Dermis blood vessel endothelial cell (primary cell): ENCODE results near the gene CBY2. TPM values are rescaled to one million over a fixed set of nuclear protein-coding genes. Genes with fewer than 3 reads are reported as not detected.
"Not testable (repeated sequence)": the region's sequence is repeated elsewhere in the genome, so short reads cannot be mapped to it uniquely, and the experiment has no call there.

ENCODE experiments used
- DNase-seq: peaks from one replicate; pipeline ENCODE4 v3.0.0; 2010
- total RNA-seq: library from RNA; depleted of rRNA; stranded (reverse); fragments of >200 nt; gene quantifications from 2 replicates; pipeline ENCODE4 v1.2.3, GENCODE V29; 2014

Gene CBY2
- total RNA-seq: not detected in 2 replicates

DNA sequence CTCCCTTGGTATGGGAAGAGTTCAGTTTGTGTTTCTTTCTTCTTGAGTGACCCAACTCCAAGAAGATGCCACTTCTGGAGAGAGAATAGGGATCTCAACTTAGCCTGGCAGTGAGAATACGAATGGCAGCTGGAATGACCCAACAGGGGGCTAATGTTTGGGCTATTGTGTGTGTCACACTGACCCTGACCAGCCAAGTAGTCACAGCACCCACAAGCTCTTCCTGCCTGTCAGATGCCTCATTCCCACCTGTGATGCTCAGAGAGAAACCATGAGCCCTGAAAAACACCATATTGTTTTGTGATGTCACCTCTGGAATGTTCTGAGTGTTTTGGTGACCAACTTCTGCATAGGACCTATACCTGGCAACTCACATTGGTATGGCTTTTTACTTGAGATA is at the start of gene CBY2:
CBY2 (plus strand) TSS at position 233 of the 400 bp plus-strand sequence; CDS start at position 304, 71 bp downstream.
- DNase-seq: no peak

- no peak for DNase-seq
These were observed 47.3 kb upstream of the CBY2 start for GRCh38 chr13:45654633-45655349.

DNA sequence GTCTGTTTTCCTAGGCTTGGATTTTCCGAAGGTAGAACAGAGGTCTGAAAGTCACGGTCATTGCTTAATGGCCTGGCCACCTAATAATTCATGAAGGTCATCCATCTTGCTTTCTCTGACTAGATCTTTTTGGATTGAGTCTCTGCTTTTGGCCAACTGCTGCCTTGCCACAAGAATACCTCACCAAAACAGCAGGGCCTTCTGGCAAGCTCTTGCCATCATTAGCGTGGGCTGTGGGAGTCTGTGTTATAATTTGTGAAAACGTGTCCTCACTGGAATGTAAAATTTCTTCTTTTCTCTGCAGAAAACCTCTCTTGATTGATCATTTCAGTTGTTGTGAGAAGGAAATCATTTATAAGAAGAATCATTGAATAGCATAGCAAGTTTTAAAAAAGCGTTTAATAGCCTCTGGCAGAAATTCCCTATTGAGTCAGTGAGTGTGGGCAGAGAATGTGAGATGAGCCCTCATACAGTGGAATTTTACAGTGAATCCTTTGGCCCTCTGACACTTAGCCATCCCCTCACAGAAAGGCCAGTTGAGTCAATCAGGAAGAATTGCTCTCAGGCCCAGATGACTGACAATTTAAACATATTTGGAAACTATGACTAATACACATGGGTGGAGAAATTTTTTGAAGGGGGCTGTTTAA is 43.4 kb upstream of the CBY2 start:
- DNase-seq: no peak

GRCh38 chr13:45659536-45659935 is 42.6 kb upstream of the CBY2 start:
- DNase-seq: no peak

- not testable (repeated sequence) for DNase-seq
These were observed 41.7 kb upstream of the CBY2 start for GRCh38 chr13:45660458-45660857.

DNA sequence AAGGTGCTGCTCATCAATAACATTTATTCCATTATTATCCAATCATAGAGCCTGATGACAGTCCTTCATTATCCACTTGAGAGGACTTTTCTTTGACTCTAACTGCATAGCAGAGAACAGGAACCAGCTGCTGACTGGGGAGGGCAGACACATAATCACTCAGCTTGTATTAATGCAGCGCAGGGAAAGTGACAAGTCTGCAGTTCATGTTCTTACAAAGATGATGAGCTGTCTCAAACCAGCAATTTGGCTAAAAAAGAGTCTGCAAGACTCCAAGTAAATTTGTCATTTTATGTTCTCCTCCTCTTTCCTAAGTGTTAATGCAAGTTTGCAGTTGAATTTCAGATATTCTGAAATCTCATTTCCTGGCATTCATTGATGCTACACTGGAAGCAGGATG is 40.0 kb upstream of the CBY2 start:
- DNase-seq: no peak

DNA sequence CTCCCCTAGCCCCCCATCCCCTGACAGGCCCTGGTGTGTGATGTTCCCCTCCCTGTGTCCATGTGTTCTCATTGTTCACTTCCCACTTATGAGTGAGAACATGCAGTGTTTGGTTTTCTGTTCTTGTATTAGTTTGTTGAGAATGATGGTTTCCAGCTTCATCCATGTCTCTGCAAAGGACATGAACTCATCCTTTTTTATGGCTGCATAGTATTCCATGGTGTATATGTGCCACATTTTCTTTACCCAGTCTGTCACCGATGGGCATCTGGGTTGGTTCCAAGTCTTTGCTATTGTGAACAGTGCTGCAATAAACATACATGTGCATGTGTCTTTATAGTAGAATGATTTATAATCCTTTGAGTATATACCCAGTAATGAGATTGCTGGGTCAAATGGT is 39.2 kb upstream of the CBY2 start:
- not testable (repeated sequence) for DNase-seq

DNA sequence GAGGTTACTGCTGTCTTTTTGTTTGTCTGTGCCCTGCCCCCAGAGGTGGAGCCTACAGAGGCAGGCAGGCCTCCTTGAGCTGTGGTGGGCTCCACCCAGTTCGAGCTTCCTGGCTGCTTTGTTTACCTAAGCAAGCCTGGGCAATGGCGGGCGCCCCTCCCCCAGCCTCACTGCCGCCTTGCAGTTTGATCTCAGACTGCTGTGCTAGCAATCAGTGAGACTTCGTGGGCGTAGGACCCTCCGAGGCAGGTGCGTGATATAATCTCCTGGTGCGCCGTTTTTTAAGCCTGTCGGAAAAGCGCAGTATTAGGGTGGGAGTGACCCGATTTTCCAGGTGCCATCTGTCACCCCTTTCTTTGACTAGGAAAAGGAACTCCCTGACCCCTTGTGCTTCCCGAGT is 32.5 kb upstream of the CBY2 start:
- DNase-seq: not testable (repeated sequence)

DNA sequence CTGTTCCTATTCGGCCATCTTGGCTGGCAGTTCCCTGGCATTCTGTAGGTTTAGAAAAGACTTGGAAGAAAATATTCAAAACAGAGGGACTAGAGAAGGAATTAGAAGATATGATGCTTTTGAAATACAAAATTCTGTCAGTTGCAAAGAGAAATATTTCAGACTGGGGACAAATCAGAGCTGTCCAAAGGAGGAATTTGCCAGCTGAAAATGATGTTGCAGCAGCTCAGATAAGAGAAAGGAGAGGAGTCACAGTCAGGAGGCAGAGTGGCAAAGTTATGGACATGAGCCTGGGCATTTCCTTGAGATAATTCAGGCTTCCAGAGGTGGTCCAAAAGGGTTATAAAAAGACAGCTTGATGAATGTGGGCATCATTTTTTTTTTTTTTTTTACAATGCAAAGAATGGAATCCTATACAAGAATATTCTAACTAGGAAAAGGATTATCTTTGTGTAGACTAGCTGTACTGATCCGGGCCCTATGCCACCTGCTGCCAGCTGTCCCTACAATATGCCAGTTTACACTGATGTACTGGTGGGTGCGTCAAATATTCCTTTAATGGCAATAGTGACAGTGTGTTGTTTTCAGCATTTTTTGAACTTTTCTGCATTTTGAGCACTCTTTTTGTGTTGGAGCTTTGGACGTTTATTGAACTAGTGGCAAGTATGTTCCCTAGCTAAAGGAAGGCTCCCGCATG is 31.8 kb upstream of the CBY2 start:
- DNase-seq: no peak

GRCh38 chr13:45674908-45675307 is 27.2 kb upstream of the CBY2 start:
- peak; percentile 17 for DNase-seq

GRCh38 chr13:45678282-45678681 is 23.8 kb upstream of the CBY2 start:
- no peak for DNase-seq

DNA sequence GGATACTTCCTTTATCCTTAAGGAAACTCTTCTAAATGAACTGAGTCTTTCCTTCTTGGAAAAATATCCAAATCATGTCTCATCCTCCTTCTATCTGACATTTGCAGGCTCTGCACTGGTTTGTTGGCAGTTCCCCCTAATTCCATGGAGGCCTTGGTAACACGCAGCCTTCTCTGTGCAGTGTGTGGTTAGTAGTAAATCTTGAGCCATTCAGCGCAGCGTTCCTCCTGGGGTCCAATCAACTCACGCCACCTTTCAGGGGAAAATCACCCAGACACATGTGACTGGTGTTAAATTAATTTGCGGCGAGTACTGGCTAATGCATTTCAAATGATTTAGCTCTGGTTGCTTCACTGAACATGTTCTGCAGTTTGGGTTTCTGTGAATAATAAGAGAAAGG is 21.0 kb upstream of the CBY2 start:
- no peak for DNase-seq

DNA sequence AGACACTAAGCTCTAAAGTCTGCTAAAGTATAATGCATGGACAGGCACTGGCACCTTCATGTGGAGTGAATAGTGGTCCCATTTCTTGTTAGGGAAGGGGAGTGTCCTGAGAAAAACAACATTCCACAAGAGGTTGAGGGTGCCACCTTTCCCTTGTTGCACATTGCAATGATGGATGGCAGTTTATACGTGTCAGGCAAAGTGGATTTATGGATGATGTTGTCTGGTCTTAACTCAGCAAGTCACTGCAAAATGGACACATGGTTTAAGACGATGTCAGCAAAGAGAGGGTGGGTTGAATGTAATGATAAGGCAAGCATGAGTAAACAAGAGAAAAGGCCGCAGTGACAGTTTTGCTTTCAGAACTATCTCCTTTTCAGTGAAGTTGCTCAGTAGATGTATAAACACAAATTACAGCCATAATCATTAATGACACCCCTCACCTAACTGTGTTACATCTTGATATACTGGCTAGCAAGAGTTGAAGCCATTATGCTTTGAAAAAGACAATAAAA is 19.6 kb upstream of the CBY2 start:
- no peak for DNase-seq

DNA sequence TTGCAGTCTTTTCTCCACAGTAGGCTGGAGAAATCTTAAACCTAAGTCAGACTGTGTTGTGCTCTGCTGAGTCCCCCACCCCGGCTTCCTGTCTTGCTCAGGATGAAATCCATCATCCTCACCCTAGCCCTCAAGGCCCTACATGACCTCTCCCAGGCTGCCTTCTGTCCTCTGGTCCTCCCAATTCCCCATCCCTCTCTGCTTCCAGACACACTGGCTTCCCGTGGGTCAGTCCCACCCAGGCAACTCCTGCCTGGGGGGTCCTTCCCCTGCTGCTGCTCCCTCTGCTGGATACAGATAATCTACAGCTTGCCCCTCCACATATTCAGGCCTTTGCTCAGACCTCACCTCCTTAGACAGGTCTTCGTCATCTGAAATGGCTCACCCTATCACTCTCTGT is 18.4 kb upstream of the CBY2 start:
- no peak for DNase-seq

- no peak for DNase-seq
These were observed 13.5 kb upstream of the CBY2 start for GRCh38 chr13:45688577-45688976.

- no peak for DNase-seq
These were observed 11.5 kb upstream of the CBY2 start for GRCh38 chr13:45690636-45691035.

GRCh38 chr13:45691251-45691650 is 10.9 kb upstream of the CBY2 start:
- DNase-seq: no peak

GRCh38 chr13:45691667-45692066 is 10.5 kb upstream of the CBY2 start:
- DNase-seq: no peak

DNA sequence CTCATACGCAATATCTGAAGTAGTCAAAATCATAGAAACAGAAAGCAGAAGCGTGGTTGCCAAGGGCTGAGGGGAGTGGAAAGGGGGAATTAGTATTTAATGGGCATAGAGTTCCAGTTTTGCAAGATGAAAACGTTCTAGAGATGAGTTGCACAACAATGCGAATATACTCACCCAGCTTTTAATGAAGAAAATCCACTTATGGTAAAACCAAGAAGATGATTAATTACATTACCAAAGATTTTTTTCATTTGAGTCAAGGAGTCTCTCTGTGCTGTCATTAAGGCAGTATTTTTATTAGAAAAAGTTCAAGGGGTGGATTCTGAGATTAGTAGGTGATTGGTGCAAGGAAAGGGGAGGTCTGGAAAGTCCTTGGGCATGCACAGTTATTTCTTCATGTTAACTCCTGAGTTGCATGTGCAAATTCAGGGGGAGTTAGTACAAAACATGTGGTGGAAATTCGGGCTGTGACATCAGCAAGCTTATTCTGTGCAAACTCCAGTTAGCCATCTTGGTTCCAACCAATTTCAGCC is 6.9 kb upstream of the CBY2 start:
- no peak for DNase-seq

DNA sequence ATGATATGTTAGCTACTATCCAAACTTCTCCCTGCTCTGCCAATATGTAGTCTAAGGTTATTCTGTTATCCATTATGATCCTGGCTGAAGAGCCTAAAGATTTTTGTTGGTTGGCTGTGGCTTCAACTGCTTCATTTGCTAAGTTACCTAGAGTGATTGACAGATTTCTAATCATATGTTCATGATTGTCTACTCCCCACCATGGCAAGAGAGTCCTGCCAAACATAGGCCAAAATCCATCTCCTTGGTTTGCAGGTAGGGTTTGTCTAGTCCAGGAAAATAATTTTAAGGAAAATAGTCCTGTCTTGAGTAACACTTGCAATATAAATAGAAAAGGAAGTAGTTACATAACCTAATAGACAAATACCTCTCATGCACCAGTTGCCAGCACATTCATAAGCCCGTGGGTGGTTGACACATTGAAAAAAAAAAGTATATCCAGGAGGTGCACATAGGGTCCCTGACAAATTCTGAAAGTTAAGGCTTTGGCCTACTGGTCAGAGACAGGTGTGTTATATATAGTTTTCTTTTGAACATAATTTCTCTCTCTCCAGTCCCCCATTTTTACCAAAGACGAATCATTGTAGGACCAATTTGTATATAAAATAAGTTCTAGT is 5.4 kb upstream of the CBY2 start:
- DNase-seq: no peak

- DNase-seq: no peak
These were observed 884 bp upstream of the CBY2 start for GRCh38 chr13:45700971-45701900.
